HTR-8/SVneo (cell line): ENCODE measurements around the gene PRDM4.
"Not testable (repeated sequence)": the region's sequence is repeated elsewhere in the genome, so short reads cannot be mapped to it uniquely, and the experiment has no call there.

ENCODE experiments used
- DNase-seq: peaks from one replicate; pipeline ENCODE4 v3.0.0; 2011; ENCODE audit warnings: low spot score, mixed read lengths; ENCODE audit not compliant: insufficient read length
- FAIRE-seq: peaks from 2 replicates; lab custom pipeline; 2011; peaks lifted over from hg19 to GRCh38; lab: Jason Lieb, UNC

The PRDM4 gene

DNA sequence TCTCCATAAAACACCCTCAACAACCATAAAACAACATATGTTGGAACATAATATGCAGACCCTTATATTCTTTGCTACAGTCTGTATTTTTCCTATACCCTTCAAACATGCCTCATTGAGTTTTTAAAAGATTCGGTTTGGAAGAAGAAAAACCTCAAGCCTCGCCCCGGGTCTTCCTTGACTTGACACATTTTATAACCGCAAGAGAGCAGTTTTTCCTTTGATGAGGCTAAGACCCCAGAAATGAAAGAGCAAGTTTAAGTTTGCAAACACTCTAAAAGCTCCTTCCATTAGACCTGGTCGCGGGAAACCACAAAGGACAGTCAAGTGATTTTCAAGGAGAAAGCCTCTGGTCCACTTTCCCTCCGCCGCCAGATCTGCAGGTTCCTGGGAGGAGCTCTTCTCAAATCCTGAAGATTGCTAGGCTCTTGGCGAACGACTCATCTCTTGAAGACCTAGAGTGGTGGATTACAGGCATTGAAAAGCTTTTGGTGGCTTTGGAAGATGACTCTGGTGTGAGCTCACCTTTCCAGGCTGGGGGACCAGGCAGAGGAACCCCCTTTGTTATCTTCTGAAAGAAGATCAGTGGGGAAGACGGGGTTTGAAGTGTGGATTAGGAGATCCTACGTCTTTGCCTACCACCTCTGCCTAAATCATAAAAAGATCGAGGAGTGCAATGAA, 13.6 kb upstream of the PRDM4 start, which contains the start of gene ASCL4:
ASCL4 (plus strand) TSS at position 356 of the 681 bp plus-strand sequence. CDS start 515 bp downstream, outside the sequence.
- FAIRE-seq = no peak
- DNase-seq = no peak

DNA sequence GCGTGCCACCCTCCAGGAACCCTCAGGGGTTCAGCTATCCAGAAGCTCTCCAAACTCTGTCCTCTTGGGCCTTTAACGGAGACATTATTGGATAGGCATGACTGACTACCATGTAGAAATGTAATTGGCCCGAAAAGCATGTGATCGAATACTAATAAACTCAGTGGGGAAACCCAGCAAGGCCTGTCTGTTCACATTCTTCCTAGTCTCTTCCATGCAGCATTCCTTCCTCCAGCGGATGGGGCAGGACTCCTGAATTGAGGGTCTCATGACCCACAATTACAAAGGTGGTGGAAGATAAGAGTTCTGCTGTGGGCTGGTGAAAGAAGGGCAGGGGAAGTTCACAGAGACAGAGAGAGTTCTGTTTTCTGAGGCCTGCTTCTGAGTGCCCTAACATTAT, 6.5 kb upstream of the PRDM4 start:
- FAIRE-seq (no peak), DNase-seq (no peak)

- no peak for FAIRE-seq
- no peak for DNase-seq
Observed at GRCh38 chr12:107765316-107765715, 4.4 kb upstream of the PRDM4 start.

DNA sequence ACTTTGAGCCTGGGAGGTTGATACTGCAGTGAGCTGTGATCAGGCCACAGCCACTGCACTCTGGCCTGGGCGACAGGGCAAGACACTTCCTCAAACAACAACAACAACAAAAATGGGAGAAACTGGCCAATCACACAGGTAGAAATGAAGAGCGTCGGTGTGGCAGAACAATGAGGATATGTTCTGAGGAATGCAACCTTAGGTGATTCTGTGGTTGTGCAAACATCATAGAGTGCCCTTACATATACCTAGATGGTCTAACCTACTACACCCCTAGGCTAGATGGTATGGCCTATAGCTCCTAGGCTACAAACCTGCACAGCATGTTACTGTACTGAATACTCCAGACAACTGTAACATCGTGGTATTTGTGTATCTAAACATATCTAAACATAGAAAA, 3.7 kb upstream of the PRDM4 start:
- DNase-seq = no peak
- FAIRE-seq = no peak

DNA sequence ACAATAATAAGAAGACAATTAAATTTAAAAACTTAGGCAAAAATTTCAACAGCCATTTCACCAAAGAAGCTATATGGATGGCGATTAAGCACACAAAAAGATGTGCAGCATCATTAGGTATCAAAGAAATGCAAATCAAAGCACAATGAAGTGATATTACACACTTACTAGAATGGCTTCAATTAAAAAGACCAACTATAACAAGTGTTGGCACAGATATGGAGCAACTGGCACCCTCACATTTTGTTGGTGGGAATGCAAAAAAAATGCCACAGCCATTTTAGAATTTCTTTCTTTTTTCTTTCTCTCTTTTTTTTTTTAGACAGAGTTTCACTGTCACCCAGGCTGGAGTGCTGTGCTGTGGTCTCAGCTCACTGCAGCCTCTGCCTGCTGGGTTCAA, 1.9 kb upstream of the PRDM4 start:
- no peak for FAIRE-seq

GRCh38 chr12:107761502-107761904, 566 bp upstream of the PRDM4 start:
- DNase-seq = no peak
- no peak for FAIRE-seq

More for the DNA sequence above, 1.9 kb upstream of the PRDM4 start:
- DNase-seq = no peak

GRCh38 chr12:107760207-107760808, 629 bp downstream of the PRDM4 start:
- DNase-seq (no peak), FAIRE-seq (no peak)

- DNase-seq (peak; percentile 72), FAIRE-seq (no peak)
Observed at GRCh38 chr12:107759410-107759809, 1.5 kb downstream of the PRDM4 start.

DNA sequence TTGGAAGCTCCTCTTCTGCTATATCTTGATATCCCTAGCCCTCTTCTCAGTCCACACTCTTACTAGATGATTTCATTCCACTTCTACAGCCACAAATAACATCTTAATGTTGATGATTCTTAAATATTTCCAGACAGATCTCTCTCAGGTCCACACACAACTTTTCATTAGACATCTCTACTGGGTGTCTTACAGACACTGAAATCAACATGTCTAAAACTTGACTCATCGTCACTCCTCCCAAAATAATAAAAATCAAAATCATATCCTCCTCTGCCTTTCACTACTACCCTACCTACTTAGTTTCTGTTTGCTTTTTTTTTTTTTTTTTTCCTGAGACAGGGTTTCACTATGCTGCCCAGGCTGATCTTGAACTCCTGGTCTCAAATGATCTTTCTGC, 11.9 kb downstream of the PRDM4 start:
- FAIRE-seq (no peak), DNase-seq (no peak)

- FAIRE-seq (no peak), DNase-seq (no peak)
Observed at GRCh38 chr12:107748472-107748871, 12.5 kb downstream of the PRDM4 start.

DNA sequence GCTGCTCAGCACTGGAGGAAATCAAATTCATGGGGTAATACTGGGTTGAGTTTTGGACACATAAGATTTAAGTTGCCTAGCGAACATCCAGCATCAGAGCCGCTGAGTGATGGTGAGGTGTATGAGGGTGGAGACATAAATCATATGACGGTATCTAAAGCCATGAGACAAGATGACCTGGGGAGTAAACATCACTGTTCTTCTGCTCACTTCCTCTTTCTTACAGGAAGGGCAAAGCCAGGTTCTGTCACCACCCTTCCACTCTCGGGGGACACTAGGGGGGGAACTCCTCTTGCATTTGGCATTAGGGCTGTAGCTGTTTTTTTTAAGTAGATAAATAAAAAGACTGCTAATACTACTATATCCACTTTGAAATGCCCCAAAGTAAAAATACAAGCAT, 24.0 kb downstream of the PRDM4 start:
- FAIRE-seq = no peak

DNA sequence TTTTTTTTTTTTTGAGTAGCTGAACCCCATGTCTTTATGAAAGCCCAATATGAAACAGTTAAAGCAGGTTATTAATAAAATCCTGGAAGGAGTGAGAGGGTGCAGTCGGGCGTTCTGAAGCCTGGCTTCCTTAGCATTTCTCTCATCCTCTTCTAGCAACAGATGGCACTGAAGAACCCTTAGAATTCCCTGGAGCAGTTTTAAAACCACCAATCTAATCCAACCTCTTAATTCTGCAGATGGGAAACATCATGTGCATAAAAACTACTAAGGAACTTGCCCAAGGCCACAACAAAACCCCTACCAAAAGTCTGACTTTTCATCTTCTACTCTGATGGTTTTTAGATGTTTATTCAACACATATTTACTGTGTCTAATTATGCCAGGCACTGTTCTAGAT, 25.2 kb downstream of the PRDM4 start:
- no peak for FAIRE-seq
- no peak for DNase-seq

More for the DNA sequence above, 24.0 kb downstream of the PRDM4 start:
- no peak for DNase-seq

- DNase-seq (no peak), FAIRE-seq (no peak)
Observed at GRCh38 chr12:107734139-107734538, 26.8 kb downstream of the PRDM4 start.

DNA sequence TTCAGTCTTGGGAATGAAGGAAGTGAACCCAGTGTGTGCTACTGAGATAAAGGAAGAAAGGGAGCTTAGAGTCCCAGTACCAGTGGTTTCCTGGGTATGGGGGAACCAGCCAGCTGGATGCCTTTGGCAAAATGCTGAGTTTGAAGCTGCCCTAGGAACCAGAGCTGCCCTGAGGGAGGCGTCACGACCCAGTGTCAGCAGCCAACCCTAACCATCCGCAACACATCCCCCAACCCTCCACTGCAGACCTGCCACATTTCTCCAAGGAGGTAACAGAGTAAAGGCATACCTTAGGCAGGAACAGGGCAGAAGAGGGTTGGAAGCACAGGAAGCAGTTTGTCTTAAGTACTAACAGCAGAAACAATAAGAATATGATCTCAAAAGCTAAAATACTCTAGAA, 28.6 kb downstream of the PRDM4 start:
- DNase-seq (no peak), FAIRE-seq (no peak)

DNA sequence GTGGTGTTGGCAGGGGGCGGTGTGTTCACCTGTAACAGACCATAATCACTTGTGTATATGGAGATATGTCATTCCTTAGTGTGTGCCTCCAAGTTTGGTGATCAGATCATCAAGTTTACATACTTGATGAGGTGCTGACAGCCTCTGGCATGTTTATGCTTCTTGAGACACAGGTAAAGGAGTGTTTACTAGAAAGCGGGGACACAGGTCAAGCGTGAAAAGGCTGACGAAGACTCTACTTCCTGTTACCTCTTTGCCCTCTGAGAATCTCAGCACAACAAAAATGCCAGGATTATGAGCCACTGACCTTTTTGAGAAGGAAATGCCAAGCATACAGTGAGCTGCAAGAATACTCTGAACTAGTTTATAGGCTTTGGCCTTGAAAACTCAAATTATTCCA, 29.6 kb downstream of the PRDM4 start:
- DNase-seq (no peak), FAIRE-seq (no peak)

DNA sequence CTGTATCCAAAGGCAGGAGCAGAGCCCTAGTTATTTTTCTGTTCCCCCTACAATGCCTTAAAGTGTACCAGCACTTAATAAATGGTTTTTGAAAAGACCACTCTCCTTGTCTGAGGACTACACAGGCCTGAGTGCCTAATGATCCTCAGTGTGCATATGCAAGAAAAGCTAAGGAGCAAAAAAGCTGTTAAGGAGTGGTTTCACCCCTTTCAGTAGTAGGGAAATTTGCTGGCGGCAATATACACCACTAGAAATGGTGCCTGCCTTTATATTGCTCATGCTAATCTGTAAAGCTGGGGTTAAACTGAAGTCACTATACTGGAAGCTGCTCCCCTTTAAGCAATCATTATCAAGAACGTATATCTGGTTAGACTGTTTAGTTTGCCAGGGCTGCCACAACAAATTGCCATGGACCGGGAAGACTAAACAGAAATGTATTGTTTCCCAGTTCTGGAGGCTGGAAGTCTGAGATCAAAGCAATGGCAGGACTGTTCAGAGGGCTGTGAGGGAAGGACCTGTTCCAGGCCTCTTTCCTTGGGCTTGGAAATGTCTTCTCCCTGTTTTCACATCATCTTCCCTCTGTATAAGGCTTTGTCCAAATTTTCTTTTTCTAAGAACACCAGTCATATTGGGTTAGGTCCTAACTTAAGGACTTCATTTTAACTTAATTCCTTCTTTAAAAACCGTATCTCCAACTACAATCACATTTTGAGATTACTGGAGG, 30.2 kb downstream of the PRDM4 start:
- DNase-seq = no peak
- no peak for FAIRE-seq

GRCh38 chr12:107727742-107728141, 33.2 kb downstream of the PRDM4 start:
- not testable (repeated sequence) for FAIRE-seq, DNase-seq

DNA sequence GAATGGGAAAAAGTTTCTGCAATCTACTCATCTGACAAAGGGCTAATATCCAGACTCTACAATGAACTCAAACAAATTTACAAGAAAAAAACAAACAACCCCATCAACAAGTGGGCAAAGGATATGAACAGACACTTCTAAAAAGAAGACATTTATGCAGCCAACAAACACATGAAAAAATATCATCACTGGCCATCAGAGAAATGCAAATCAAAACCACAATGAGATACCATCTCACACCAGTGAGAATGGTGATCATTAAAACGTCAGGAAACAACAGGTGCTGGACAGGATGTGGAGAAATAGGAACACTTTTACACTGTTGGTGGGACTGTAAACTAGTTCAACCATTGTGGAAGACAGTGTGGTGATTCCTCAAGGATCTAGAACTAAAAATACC, 33.6 kb downstream of the PRDM4 start:
- not testable (repeated sequence) for DNase-seq, FAIRE-seq

GRCh38 chr12:107718606-107719005, 42.3 kb downstream of the PRDM4 start:
- no peak for DNase-seq
- FAIRE-seq = no peak

DNA sequence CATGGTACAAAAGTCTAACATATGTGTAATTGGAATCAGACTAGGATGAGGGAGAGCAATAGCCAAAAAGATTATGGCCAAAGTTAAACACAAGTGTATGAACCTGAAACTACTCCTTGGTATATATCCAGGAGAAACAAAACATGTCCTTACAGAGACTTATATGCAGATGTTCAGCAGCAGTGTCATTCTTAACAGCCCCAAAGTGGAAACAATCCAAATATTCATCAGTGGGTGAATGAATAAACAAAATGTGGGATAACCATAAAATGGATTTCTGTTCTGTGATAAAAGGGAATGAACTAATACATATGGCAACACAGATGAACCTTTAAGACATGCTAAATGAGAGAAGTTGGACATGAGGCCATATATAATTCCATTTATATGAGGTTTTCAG, 45.2 kb downstream of the PRDM4 start:
- FAIRE-seq = no peak

DNA sequence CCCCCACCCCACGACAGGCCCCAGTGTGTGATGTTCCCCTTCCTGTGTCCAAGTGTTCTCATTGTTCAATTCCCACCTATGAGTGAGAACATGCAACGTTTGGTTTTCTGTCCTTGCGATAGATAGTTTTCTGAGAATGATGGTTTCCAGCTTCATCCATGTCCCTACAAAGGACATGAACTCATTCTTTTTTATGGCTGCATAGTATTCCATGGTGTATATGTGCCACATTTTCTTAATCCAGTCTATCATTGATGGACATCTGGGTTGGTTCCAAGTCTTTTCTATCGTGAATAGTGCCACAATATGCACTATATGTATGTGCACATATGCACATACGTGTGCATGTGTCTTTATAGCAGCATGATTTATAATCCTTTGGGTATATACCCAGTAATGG, 55.4 kb downstream of the PRDM4 start:
- not testable (repeated sequence) for FAIRE-seq, DNase-seq

More for the DNA sequence above, 45.2 kb downstream of the PRDM4 start:
- no peak for DNase-seq
